Measurements from ENCODE around the gene DCAF6. TPM values are rescaled to one million over a fixed set of nuclear protein-coding genes. Genes with fewer than 3 reads are reported as not detected.

The DCAF6 gene
- total RNA-seq, 3 donors from 2014 or later (not counting 1 experiment from before 2014, with no cell fraction given), result 21.8 to 31.8 (median 27.8) TPM

DNA sequence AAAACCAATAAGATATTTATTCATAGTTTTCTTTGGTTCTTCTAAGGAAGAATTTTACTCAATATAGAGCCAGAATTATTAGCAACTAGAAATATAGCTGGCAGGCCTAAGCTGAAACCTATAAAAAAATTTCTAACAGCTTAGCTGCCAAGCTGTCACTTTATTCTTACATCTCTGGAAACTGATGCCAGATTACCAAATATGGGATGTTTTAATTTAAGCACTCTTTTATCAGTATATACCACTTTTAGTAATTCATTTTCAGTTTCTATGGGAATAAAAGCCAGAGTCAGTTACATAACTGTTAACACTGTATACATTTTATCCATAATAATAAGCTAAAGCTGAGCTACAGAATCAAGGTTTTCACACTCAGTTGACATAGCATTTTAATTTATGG lies 69.0 kb downstream of the DCAF6 start:
- no peak for DNase-seq
- H3K27ac Mint-ChIP-seq, result no peak overlapping the region
- H3K36me3 Mint-ChIP-seq, result peaks cover 11% of the 10 kb centered on the region
- no peak overlapping the region for H3K4me3 Mint-ChIP-seq
- H3K27me3 ChIP-seq (ENCODE audit: control insufficient read depth, insufficient read depth, low read length), result no peaks in the 10 kb centered on the region
- H3K27ac ChIP-seq (ENCODE audit: low read length), result no peak overlapping the region
- peaks cover 1 to 5% of the 10 kb centered on the region in 2 donors for H3K4me1 Mint-ChIP-seq
- no peaks in the 10 kb centered on the region for H3K9me3 ChIP-seq (ENCODE audit: control insufficient read depth, insufficient read depth, low read length)
- peaks cover 22% of the 10 kb centered on the region for H3K36me3 ChIP-seq (ENCODE audit: control insufficient read depth, insufficient read depth, low read length)
- H3K4me1 ChIP-seq (ENCODE audit: control insufficient read depth, insufficient read depth, low read length), result no peaks in the 10 kb centered on the region
- TF ChIP-seq, protein P1, sequence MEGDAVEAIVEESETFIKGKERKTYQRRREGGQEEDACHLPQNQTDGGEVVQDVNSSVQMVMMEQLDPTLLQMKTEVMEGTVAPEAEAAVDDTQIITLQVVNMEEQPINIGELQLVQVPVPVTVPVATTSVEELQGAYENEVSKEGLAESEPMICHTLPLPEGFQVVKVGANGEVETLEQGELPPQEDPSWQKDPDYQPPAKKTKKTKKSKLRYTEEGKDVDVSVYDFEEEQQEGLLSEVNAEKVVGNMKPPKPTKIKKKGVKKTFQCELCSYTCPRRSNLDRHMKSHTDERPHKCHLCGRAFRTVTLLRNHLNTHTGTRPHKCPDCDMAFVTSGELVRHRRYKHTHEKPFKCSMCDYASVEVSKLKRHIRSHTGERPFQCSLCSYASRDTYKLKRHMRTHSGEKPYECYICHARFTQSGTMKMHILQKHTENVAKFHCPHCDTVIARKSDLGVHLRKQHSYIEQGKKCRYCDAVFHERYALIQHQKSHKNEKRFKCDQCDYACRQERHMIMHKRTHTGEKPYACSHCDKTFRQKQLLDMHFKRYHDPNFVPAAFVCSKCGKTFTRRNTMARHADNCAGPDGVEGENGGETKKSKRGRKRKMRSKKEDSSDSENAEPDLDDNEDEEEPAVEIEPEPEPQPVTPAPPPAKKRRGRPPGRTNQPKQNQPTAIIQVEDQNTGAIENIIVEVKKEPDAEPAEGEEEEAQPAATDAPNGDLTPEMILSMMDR (IDR thresholded peaks at IDR 0.05), result no peak
- H3K9me3 Mint-ChIP-seq, result peaks cover 0 to 2% of the 10 kb centered on the region in 2 donors
- H3K4me3 ChIP-seq (ENCODE audit: low read length), result no peak overlapping the region
- ATAC-seq, result no peak
- intact Hi-C loops (cut with micrococcal nuclease), result no loop called here
- no peaks in the 10 kb centered on the region for H3K27me3 Mint-ChIP-seq (ENCODE audit: low read depth in 2 of 2)

DNA sequence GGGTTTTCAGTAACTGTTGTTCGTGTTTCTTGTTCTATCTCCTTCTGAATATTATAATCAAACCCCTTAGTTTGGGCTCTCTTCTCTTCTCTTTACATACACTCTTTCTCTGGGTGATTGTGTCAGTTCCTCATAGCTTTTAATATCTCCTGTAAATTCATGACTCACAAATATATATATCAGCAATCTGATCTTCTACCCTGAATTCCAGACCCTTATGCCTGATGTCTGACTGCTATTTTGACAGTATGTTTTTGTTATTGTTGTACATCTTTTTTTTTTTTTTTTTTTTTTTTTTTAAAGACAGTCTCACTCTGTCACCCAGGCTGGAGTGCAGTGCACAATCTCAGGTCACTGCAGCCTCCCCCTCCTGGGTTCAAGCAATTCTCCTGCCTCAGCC lies 71.2 kb downstream of the DCAF6 start:
- H3K4me1 Mint-ChIP-seq, result peaks cover 0 to 5% of the 10 kb centered on the region in 2 donors
- H3K4me1 ChIP-seq (ENCODE audit: control insufficient read depth, insufficient read depth, low read length), result no peaks in the 10 kb centered on the region
- H3K27ac Mint-ChIP-seq, result no peak overlapping the region
- no peak overlapping the region for H3K27ac ChIP-seq (ENCODE audit: low read length)
- ATAC-seq (no peak), DNase-seq (no peak)
- H3K4me3 Mint-ChIP-seq, result no peak overlapping the region
- peaks cover 6% of the 10 kb centered on the region for H3K36me3 Mint-ChIP-seq
- peaks cover 17% of the 10 kb centered on the region for H3K36me3 ChIP-seq (ENCODE audit: control insufficient read depth, insufficient read depth, low read length)
- 100% methylated on average over 1 of the region's 1 CpG for WGBS (ENCODE audit: insufficient coverage)
- TF ChIP-seq, protein P1 (IDR thresholded peaks at IDR 0.05), result no peak
- peaks cover 0 to 2% of the 10 kb centered on the region in 2 donors for H3K9me3 Mint-ChIP-seq
- H3K4me3 ChIP-seq (ENCODE audit: low read length), result no peak overlapping the region
- H3K9me3 ChIP-seq (ENCODE audit: control insufficient read depth, insufficient read depth, low read length), result no peaks in the 10 kb centered on the region
- intact Hi-C loops (cut with micrococcal nuclease), result no loop called here
- H3K27me3 Mint-ChIP-seq (ENCODE audit: low read depth in 2 of 2), result no peaks in the 10 kb centered on the region
- H3K27me3 ChIP-seq (ENCODE audit: control insufficient read depth, insufficient read depth, low read length), result no peaks in the 10 kb centered on the region

DNA sequence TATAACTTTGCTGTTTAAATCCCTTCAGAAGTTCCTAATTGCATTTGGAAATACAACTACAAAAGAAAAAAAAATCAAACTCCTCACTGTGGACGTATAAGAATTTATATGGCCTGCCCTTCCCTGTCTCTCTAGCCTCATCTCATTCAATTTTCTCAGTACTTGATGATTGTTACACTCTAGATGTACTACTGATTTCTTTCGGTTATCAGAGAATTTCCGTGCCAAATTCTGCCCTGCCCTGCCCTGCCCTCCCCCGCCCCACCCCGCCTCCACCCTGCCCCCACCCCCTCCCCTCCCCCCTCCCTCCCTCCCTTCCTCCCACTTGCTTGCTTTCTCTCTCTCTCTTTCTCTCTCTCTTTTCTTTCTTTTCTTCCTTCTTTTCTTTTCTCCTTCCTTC lies 72.1 kb downstream of the DCAF6 start:
- TF ChIP-seq, protein P1 (IDR thresholded peaks at IDR 0.05), result no peak
- peaks cover 24% of the 10 kb centered on the region for H3K36me3 ChIP-seq (ENCODE audit: control insufficient read depth, insufficient read depth, low read length)

DNA sequence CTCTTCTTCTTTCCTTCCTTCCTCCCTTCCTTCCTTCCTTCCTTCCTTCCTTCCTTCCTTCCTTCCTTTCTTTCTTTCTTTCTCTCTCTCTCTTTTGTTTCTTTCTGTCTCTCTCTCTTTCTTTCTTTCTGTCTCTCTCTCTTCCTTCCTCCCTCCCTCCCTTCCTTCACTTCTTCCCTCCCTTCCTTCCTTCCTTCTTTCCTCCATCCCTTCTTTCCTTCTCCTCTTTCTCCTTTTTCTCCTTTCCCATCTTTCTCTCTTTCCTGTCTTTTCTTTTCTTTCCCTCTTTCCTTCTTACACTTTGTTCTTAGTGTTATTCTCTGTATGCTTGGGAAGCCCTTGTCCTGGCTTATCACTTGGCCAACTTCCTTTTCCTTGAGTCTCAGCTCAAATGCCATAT lies 72.8 kb downstream of the DCAF6 start:
- H3K36me3 ChIP-seq (ENCODE audit: control insufficient read depth, insufficient read depth, low read length), result peaks cover 23% of the 10 kb centered on the region

More for the DNA sequence above, 72.1 kb downstream of the DCAF6 start:
- Mint-ChIP-seq H3K36me3 (peaks cover 7% of the 10 kb centered on the region), H3K4me3 (no peak overlapping the region), H3K27ac (peak overlapping the region in 1 of 2 donors; percentile 17), H3K9me3 (peaks cover 0 to 2% of the 10 kb centered on the region in 2 donors), H3K4me1 (peaks cover 0 to 5% of the 10 kb centered on the region in 2 donors), H3K27me3 (ENCODE audit: low read depth in 2 of 2) (no peaks in the 10 kb centered on the region)
- Histone ChIP-seq H3K27ac (ENCODE audit: low read length) (no peak overlapping the region), H3K4me3 (ENCODE audit: low read length) (no peak overlapping the region), H3K4me1 (ENCODE audit: control insufficient read depth, insufficient read depth, low read length) (no peaks in the 10 kb centered on the region), H3K9me3 (ENCODE audit: control insufficient read depth, insufficient read depth, low read length) (no peaks in the 10 kb centered on the region), H3K27me3 (ENCODE audit: control insufficient read depth, insufficient read depth, low read length) (no peaks in the 10 kb centered on the region)
- WGBS (ENCODE audit: insufficient coverage), result 97% methylated on average over 2 of the region's 5 CpGs
- DNase-seq (no peak), ATAC-seq (no peak)
- intact Hi-C loops (cut with micrococcal nuclease), result no loop called here

More for the DNA sequence above, 72.8 kb downstream of the DCAF6 start:
- Histone ChIP-seq H3K9me3 (ENCODE audit: control insufficient read depth, insufficient read depth, low read length) (no peaks in the 10 kb centered on the region), H3K4me1 (ENCODE audit: control insufficient read depth, insufficient read depth, low read length) (no peaks in the 10 kb centered on the region), H3K4me3 (ENCODE audit: low read length) (no peak overlapping the region), H3K27ac (ENCODE audit: low read length) (no peak overlapping the region), H3K27me3 (ENCODE audit: control insufficient read depth, insufficient read depth, low read length) (no peaks in the 10 kb centered on the region)
- H3K9me3 Mint-ChIP-seq, result peaks cover 0 to 2% of the 10 kb centered on the region in 2 donors
- no peak overlapping the region for H3K4me3 Mint-ChIP-seq
- DNase-seq (no peak), ATAC-seq (no peak)
- peaks cover 0 to 5% of the 10 kb centered on the region in 2 donors for H3K4me1 Mint-ChIP-seq
- TF ChIP-seq, protein P1 (IDR thresholded peaks at IDR 0.05), result no peak
- H3K27me3 Mint-ChIP-seq (ENCODE audit: low read depth in 2 of 2), result no peaks in the 10 kb centered on the region
- H3K27ac Mint-ChIP-seq, result no peak overlapping the region
- intact Hi-C loops (cut with micrococcal nuclease), result no loop called here
- peaks cover 14% of the 10 kb centered on the region for H3K36me3 Mint-ChIP-seq
